Measurements from ENCODE around the gene FBXO28.
"Not testable (repeated sequence)": the region's sequence is repeated elsewhere in the genome, so short reads cannot be mapped to it uniquely, and the experiment has no call there.

Gene FBXO28

DNA sequence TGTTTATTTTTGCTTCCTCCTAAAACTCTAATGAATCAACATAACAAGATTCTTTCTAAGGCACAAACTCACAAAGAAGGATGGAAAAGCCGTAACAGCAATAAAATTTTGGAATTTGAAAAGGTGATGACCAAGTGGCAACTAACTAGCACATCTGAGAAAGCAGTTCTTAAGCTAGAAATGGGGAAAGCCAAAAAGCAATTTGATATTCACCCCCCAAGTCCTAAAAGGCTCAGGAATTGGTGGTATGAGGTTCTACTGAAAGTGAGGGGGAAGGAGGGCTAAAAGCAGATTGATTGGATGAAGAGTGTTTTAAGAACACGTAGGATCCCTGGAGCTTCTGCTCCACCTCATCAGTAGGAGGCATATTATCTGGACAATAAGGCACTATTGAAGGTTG, 43.4 kb upstream of the FBXO28 start:
- TF ChIP-seq, protein P1, sequence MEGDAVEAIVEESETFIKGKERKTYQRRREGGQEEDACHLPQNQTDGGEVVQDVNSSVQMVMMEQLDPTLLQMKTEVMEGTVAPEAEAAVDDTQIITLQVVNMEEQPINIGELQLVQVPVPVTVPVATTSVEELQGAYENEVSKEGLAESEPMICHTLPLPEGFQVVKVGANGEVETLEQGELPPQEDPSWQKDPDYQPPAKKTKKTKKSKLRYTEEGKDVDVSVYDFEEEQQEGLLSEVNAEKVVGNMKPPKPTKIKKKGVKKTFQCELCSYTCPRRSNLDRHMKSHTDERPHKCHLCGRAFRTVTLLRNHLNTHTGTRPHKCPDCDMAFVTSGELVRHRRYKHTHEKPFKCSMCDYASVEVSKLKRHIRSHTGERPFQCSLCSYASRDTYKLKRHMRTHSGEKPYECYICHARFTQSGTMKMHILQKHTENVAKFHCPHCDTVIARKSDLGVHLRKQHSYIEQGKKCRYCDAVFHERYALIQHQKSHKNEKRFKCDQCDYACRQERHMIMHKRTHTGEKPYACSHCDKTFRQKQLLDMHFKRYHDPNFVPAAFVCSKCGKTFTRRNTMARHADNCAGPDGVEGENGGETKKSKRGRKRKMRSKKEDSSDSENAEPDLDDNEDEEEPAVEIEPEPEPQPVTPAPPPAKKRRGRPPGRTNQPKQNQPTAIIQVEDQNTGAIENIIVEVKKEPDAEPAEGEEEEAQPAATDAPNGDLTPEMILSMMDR (conservative IDR thresholded peaks at IDR 0.05), result no peak
- H3K27ac ChIP-seq, result no peak overlapping the region

DNA sequence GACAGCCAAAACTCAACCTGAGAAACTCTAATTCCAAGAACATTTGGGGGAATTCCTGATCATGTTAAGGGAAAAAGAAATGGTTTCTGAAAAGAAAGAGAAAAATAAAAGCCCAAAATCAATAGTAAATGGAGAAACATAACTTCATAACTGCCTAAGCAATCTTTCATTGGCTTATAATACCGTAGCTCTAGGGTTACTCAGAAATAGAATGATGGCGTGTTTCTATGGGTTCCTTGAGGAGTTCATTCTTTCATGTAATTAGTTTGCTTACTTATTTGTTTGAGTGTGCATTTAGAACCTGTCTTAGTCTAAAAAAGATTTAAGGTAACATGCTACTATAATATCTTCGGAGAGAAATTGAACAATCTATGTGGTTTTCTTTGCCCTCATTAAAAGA, 37.5 kb upstream of the FBXO28 start:
- H3K27ac ChIP-seq, result no peak overlapping the region
- TF ChIP-seq, protein P1 (conservative IDR thresholded peaks at IDR 0.05), result no peak

DNA sequence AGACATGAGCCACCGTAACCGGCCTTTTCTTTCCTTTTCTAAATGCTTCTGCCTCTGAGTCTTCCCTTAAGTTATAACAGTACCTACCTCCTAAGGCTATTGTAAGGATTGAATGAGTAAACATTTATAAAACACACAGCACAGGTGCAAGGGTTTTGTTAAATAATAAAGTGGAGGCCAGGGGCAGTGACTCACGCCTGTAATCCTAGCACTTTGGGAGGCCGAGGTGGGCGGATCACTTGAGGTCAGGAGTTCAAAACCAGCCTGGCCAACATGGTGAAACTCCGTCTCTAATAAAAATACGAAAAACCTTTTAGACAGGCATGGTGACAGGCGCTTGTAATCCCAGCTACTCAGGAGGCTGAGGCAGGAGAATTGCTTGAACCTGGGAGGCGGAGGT, 34.3 kb upstream of the FBXO28 start:
- H3K27ac ChIP-seq, result not testable (repeated sequence)

DNA sequence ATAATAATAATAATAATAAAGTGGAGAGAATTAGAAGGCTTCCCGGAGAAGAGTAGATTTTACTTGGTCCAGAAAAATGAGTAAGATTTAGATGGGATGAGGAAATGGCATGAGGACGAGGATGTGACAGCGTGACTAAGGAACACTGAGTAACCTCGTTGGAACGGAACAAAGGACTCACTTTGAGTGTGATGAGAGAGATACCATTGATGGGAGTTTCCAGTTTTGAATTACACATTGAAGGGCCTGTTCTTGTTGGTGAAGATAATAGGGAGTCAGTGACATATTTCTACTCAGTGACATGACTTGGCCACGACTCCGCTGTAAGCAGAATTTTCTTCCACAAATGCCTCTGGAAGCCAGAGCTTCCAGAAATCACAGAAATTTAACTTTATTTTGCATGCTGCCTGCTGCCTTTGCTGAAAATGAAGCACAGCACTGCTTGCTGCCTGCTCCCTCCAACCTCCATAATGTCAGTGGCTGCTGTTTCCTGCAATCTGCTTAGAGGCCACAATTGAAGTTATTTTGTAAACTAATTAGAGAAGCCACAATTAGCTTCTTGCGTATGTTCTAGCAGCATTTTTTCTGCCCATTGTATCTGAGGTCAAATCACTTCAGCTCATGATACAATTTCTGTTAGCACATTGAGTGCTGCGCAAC, 33.7 kb upstream of the FBXO28 start:
- H3K27ac ChIP-seq, result no peak overlapping the region
- TF ChIP-seq, protein P1 (conservative IDR thresholded peaks at IDR 0.05), result no peak

DNA sequence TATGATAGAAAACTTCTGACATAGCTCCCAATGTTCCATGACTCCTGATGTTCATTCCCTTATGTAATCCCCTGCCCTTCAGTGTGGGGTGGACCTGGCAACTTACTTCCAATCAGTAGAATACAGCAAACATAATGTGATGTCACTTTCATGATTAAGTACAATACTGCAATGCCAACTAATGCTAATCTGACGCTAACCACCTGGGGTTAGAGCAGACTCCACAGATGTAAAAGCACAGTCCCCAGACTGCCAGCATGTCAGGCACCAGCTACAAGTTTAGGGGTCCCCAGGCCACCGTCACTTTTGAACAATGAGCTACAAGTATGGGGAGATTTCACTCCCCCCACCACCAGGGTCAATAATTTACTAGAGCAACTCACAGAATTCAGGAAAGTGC, 32.3 kb upstream of the FBXO28 start:
- TF ChIP-seq, protein P1 (conservative IDR thresholded peaks at IDR 0.05), result no peak
- H3K27ac ChIP-seq, result no peak overlapping the region

DNA sequence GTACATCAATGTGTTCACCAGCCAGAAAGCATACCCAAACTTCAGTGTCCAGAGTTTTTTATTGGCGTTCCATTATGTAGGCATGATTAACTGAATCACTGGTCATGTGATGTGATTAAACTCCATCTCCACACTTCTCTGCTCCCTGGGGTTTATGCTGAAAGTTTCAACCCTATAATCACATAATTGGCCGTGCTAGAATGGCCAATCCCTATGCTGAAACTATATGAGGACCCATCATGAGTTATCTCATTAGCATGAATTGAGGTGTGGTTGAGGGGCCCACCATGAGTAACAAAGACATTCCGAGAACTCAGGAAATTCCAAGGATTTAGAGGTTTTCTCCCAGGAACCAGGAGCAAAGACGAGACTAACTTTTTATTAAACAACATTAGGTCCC, 31.8 kb upstream of the FBXO28 start:
- TF ChIP-seq, protein P1 (conservative IDR thresholded peaks at IDR 0.05), result no peak
- H3K27ac ChIP-seq, result no peak overlapping the region

DNA sequence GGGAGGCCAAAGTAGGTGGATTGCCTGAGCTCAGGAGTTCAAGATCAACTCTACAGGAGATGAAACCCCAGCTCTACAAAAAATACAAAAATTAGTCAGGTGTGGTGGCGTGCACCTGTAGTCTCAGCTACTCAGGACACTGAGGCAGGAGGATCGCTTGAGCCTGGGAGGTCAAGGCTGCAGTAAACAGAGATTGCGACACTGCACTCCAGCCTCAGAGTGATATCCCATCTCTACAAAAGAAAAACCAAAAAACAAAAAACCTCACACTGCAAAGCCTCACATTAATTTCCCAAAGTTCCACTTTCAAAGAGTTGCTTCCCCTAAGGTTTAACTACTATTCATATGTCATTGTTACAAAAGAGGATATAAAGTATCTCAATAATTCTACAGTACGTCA, 29.0 kb upstream of the FBXO28 start:
- TF ChIP-seq, protein P1 (conservative IDR thresholded peaks at IDR 0.05), result no peak
- no peak overlapping the region for H3K27ac ChIP-seq

DNA sequence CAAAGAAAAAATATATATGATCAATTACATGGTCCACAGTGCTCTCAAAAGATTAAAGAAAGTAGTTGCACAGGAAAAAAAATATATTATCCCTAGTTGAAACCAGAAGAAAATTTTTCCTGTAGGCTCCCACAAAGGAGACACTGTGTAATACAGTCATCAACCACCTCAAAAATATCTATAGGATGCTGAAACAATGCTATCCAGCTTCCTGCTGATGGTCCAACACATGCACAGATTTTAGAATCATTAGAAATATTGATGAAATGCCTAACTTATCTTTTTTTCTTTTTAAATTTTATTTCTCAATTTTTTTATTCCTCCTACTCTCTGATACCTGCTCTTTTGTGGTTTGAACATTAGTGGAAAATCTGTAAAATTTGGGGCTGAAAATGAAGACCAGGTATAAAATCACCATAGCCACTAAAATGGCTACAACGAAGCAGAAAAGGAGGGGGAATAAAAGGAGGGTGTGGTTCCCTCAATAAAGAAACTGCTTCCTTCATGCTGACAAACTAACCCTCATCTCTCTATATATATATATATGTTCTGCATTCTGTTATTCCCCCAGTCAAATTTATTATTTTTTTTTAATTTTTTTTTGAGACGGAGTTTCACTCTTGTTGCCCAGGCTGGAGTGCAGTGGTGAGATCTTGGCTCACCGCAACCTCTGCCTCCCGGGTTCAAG, 28.3 kb upstream of the FBXO28 start:
- no peak overlapping the region for H3K27ac ChIP-seq
- TF ChIP-seq, protein P1 (conservative IDR thresholded peaks at IDR 0.05), result no peak
